H9 (cell line): ENCODE data around the gene CCDC81. TPM values are rescaled to one million over a fixed set of nuclear protein-coding genes. Genes with fewer than 3 reads are reported as not detected.

Experiments
- DNase-seq: peaks from one replicate; pipeline ENCODE4 v3.0.0-alpha.2; 2017
- H2AFZ ChIP-seq: one replicate; pipeline ENCODE4 v1.6.1; 2013; ENCODE audit warnings: mild to moderate bottlenecking, low read length, control low read depth, moderate library complexity
- H2AK5ac ChIP-seq: 2 replicates; pipeline ENCODE4 v1.6.1; 2013; ENCODE audit warnings: low read length, control low read depth, mixed read lengths; ENCODE audit not compliant: insufficient read length
- H2BK120ac ChIP-seq: one replicate; pipeline ENCODE4 v1.6.1; 2013; ENCODE audit warnings: low read depth, mild to moderate bottlenecking, low read length, control low read depth, inconsistent platforms; ENCODE audit not compliant: poor library complexity, severe bottlenecking
- H2BK12ac ChIP-seq: 2 replicates; pipeline ENCODE4 v1.6.1; 2013; ENCODE audit warnings: low read length, control low read depth, mixed read lengths, low read depth; ENCODE audit not compliant: insufficient read length
- H2BK15ac ChIP-seq: 2 replicates; pipeline ENCODE4 v1.6.1; 2013; ENCODE audit warnings: low read depth, low read length, control low read depth
- H2BK20ac ChIP-seq: one replicate; pipeline ENCODE4 v1.6.1; 2013; ENCODE audit warnings: low read depth, mild to moderate bottlenecking, low read length, control low read depth, inconsistent platforms; ENCODE audit not compliant: poor library complexity, severe bottlenecking
- H2BK5ac ChIP-seq: 2 replicates; pipeline ENCODE4 v1.6.1; 2013; ENCODE audit warnings: low read length, control low read depth, mixed read lengths; ENCODE audit not compliant: insufficient read length
- H3K14ac ChIP-seq: 2 replicates; pipeline ENCODE4 v1.6.1; 2013; ENCODE audit warnings: low read length, control low read depth; ENCODE audit not compliant: insufficient read depth
- H3K18ac ChIP-seq: 2 replicates; pipeline ENCODE4 v1.6.1; 2013; ENCODE audit warnings: low read depth, mild to moderate bottlenecking, mixed read lengths, low read length, control low read depth; ENCODE audit not compliant: insufficient read length
- H3K23ac ChIP-seq: 2 replicates; pipeline ENCODE4 v1.6.1; 2013; ENCODE audit warnings: low read length, control low read depth, mixed read lengths, low read depth; ENCODE audit not compliant: insufficient read length
- H3K23me2 ChIP-seq: 2 replicates; pipeline ENCODE4 v1.6.1; 2013; ENCODE audit warnings: low read depth, mild to moderate bottlenecking, mixed read lengths, low read length, control low read depth; ENCODE audit not compliant: insufficient read length, poor library complexity, severe bottlenecking
- H3K27ac ChIP-seq: 2 replicates; pipeline ENCODE4 v1.5.1; 2013; ENCODE audit warnings: low read length, control low read depth, mixed read lengths, low read depth; ENCODE audit not compliant: insufficient read length
- H3K27me3 ChIP-seq: 2 replicates; pipeline ENCODE4 v1.6.1; 2013; ENCODE audit warnings: low read length, control low read depth, inconsistent platforms; ENCODE audit not compliant: insufficient read depth
- H3K4ac ChIP-seq: 2 replicates; pipeline ENCODE4 v1.6.1; 2013; ENCODE audit warnings: low read depth, mild to moderate bottlenecking, control low read depth, inconsistent platforms, low read length, moderate library complexity
- H3K4me1 ChIP-seq: 2 replicates; pipeline ENCODE4 v1.6.1; 2013; ENCODE audit warnings: low read length, control low read depth, inconsistent platforms; ENCODE audit not compliant: insufficient read depth
- H3K4me2 ChIP-seq: 2 replicates; pipeline ENCODE4 v1.6.1; 2013; ENCODE audit warnings: low read length, control low read depth, mixed read lengths; ENCODE audit not compliant: insufficient read length, insufficient read depth
- H3K56ac ChIP-seq: 2 replicates; pipeline ENCODE4 v1.6.1; 2013; ENCODE audit warnings: low read depth, mild to moderate bottlenecking, mixed read lengths, low read length, control low read depth; ENCODE audit not compliant: insufficient read length
- H3K79me1 ChIP-seq: 2 replicates; pipeline ENCODE4 v1.6.1; 2013; ENCODE audit warnings: low read depth, mild to moderate bottlenecking, moderate library complexity, low read length, control low read depth, inconsistent platforms; ENCODE audit not compliant: insufficient read depth, poor library complexity, severe bottlenecking
- H3K79me2 ChIP-seq: 2 replicates; pipeline ENCODE4 v1.6.1; 2013; ENCODE audit warnings: low read length, control low read depth, inconsistent platforms; ENCODE audit not compliant: insufficient read depth
- H3K9ac ChIP-seq: 2 replicates; pipeline ENCODE4 v1.6.1; 2013; ENCODE audit warnings: low read length, control low read depth, mixed read lengths; ENCODE audit not compliant: insufficient read length; ENCODE audit errors: extremely low read depth
- H3K9me3 ChIP-seq: one replicate; pipeline ENCODE4 v1.6.1; 2013; ENCODE audit warnings: low read depth, low read length, inconsistent platforms; ENCODE audit not compliant: control insufficient read depth
- H3T11ph ChIP-seq: one replicate; pipeline ENCODE4 v1.6.1; 2013; ENCODE audit warnings: mild to moderate bottlenecking, low read length, control low read depth, inconsistent platforms
- H4K20me1 ChIP-seq: one replicate; pipeline ENCODE4 v1.6.1; 2013; ENCODE audit not compliant: control insufficient read depth, insufficient read length, insufficient read depth
- H4K5ac ChIP-seq: 2 replicates; pipeline ENCODE4 v1.6.1; 2013; ENCODE audit warnings: low read depth, mild to moderate bottlenecking, mixed read lengths, low read length, control low read depth; ENCODE audit not compliant: insufficient read length
- H4K8ac ChIP-seq: replicated peaks from 2 replicates; pipeline ENCODE4 v1.6.1; 2013; ENCODE audit warnings: low read length, control low read depth, mixed read lengths, low read depth; ENCODE audit not compliant: insufficient read length
- H4K91ac ChIP-seq: 2 replicates; pipeline ENCODE4 v1.6.1; 2013; ENCODE audit warnings: low read depth, mild to moderate bottlenecking, moderate library complexity, mixed read lengths, low read length, control low read depth; ENCODE audit not compliant: insufficient read length
- H3K27ac Mint-ChIP-seq, 3 experiments: 2 replicates in 2 of 3; 3 replicates in 1 of 3; pipeline ENCODE4 v1.8.0; 2020 to 2021; ENCODE audit warnings: mixed read lengths in 3 of 3, mild to moderate bottlenecking in 1 of 3, moderate library complexity in 1 of 3
- H3K27me3 Mint-ChIP-seq: 2 replicates; pipeline ENCODE4 v1.8.0; 2021; ENCODE audit warnings: low read depth, mild to moderate bottlenecking, moderate library complexity, mixed read lengths
- H3K36me3 Mint-ChIP-seq, 3 experiments: 2 replicates in 2 of 3; 3 replicates in 1 of 3; pipeline ENCODE4 v1.8.0; 2020 to 2021; ENCODE audit warnings: low read depth in 3 of 3, mixed read lengths in 3 of 3; ENCODE audit not compliant: insufficient read depth in 1 of 3
- H3K4me1 Mint-ChIP-seq, 2 experiments: 2 replicates each; pipeline ENCODE4 v1.8.0; 2020; ENCODE audit warnings: mixed read lengths in 2 of 2
- H3K4me3 Mint-ChIP-seq, 2 experiments: 2 replicates in 1 of 2; 3 replicates in 1 of 2; pipeline ENCODE4 v1.8.0; 2020 to 2021; ENCODE audit warnings: mild to moderate bottlenecking in 2 of 2, mixed read lengths in 2 of 2, moderate library complexity in 1 of 2
- H3K9me3 Mint-ChIP-seq, 2 experiments: 2 replicates in 1 of 2; 3 replicates in 1 of 2; pipeline ENCODE4 v1.8.0; 2020; ENCODE audit warnings: mild to moderate bottlenecking in 2 of 2, mixed read lengths in 2 of 2, moderate library complexity in 1 of 2
- WGBS: extraction: QIAGEN DNeasy Blood & Tissue Kit; methylation state at CpG from one replicate; pipeline ENCODE4 v1.1.7; 2013; ENCODE audit warnings: missing lambda C conversion rate, low lambda C conversion rate, mixed read lengths; ENCODE audit not compliant: insufficient read length; ENCODE audit errors: extremely low coverage; 5-methylcytosine and 5-hydroxymethylcytosine counted together
- total RNA-seq: library from RNA; stranded (reverse); gene quantifications from 2 replicates; pipeline ENCODE4 v1.2.1, GENCODE V29; 2021
- TF ChIP-seq, protein P1 (sequence below): fragments of 200-600 bp; sonication (generic); conservative IDR thresholded peaks from 3 replicates; pipeline ENCODE4 v1.8.0; 2021; ENCODE audit warnings: antibody characterized with exemption, mild to moderate bottlenecking

CCDC81 gene
- total RNA-seq, 1 experiment from 2014 or later, result 0.52 TPM

DNA sequence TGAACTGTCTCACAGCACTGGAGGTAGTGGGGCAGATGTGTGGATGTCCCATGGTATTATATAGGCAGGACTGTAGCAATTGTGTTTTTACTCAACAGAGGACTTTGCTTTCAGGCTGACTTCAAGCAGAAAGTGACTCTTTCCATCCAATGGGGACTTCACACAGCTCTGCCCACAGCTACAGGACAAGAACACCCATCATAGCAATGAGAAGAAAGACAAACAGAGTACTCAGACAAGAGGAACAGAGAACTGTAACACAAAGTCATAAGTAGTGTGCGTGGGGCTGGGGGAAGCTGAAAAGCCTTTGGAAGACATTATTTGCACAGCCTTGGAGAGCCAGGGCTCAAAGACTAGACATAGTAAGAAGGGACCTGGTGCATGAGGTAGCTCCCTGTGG lies 70.3 kb downstream of the CCDC81 start:
- H3K4me1 ChIP-seq, result no peaks in the 10 kb centered on the region
- H3K79me2 ChIP-seq, result no peaks in the 10 kb centered on the region
- no peak overlapping the region for H2BK120ac ChIP-seq
- H3K27me3 ChIP-seq, result no peaks in the 10 kb centered on the region
- no peak overlapping the region for H3K27ac Mint-ChIP-seq
- H3K23ac ChIP-seq, result no peak overlapping the region
- no peak overlapping the region for H3T11ph ChIP-seq
- H2BK15ac ChIP-seq, result no peak overlapping the region
- H3K18ac ChIP-seq, result no peak overlapping the region
- no peak overlapping the region for H4K5ac ChIP-seq
- no peak overlapping the region for H3K56ac ChIP-seq
- no peak overlapping the region for H2AFZ ChIP-seq
- no peak for DNase-seq
- no peak overlapping the region for H3K4ac ChIP-seq
- no peaks in the 10 kb centered on the region for H3K4me1 Mint-ChIP-seq
- H2BK5ac ChIP-seq, result no peak overlapping the region
- no peak overlapping the region for H3K4me3 Mint-ChIP-seq
- no peaks in the 10 kb centered on the region for H4K20me1 ChIP-seq
- TF ChIP-seq, protein P1, sequence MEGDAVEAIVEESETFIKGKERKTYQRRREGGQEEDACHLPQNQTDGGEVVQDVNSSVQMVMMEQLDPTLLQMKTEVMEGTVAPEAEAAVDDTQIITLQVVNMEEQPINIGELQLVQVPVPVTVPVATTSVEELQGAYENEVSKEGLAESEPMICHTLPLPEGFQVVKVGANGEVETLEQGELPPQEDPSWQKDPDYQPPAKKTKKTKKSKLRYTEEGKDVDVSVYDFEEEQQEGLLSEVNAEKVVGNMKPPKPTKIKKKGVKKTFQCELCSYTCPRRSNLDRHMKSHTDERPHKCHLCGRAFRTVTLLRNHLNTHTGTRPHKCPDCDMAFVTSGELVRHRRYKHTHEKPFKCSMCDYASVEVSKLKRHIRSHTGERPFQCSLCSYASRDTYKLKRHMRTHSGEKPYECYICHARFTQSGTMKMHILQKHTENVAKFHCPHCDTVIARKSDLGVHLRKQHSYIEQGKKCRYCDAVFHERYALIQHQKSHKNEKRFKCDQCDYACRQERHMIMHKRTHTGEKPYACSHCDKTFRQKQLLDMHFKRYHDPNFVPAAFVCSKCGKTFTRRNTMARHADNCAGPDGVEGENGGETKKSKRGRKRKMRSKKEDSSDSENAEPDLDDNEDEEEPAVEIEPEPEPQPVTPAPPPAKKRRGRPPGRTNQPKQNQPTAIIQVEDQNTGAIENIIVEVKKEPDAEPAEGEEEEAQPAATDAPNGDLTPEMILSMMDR, result no peak
- no peak overlapping the region for H2BK12ac ChIP-seq
- H3K4me2 ChIP-seq, result no peak overlapping the region
- H3K36me3 Mint-ChIP-seq, result no peaks in the 10 kb centered on the region
- H3K27me3 Mint-ChIP-seq, result no peaks in the 10 kb centered on the region; the same call in 1 of the 2 replicates
- no peaks in the 10 kb centered on the region for H3K23me2 ChIP-seq
- no peak overlapping the region for H4K8ac ChIP-seq
- H3K9me3 Mint-ChIP-seq, result no peaks in the 10 kb centered on the region
- H2AK5ac ChIP-seq, result no peak overlapping the region
- H3K9me3 ChIP-seq, result no peaks in the 10 kb centered on the region
- H3K79me1 ChIP-seq, result no peaks in the 10 kb centered on the region
- no peak overlapping the region for H4K91ac ChIP-seq
- no CpG with 5 or more reads among the region's 1 CpG for WGBS
- H3K14ac ChIP-seq, result no peak overlapping the region
- H2BK20ac ChIP-seq, result no peak overlapping the region
- H3K9ac ChIP-seq, result no peak overlapping the region
- no peak overlapping the region for H3K27ac ChIP-seq
